ENCODE measurements around the gene DHRS4. TPM values are rescaled to one million over a fixed set of nuclear protein-coding genes. Genes with fewer than 3 reads are reported as not detected.
"Not testable (repeated sequence)": the region's sequence is repeated elsewhere in the genome, so short reads cannot be mapped to it uniquely, and the experiment has no call there.

DHRS4 gene
- total RNA-seq, 4 donors from 2014 or later, result 29.9 to 54.0 (median 38.9) TPM

GRCh38 chr14:23990961-23991360 is 37.4 kb downstream of the DHRS4 start:
- H3K4me3 ChIP-seq (ENCODE audit: low read depth, poor library complexity, severe bottlenecking); intact Hi-C loops (cut with DNase I; ENCODE audit: low total_unique reads); DNase-seq (ENCODE audit: low spot score in 2 of 2): not testable (repeated sequence)
- WGBS, 2 donors, result 20 to 73% methylated on average over 1 of the region's 1 CpG

GRCh38 chr14:23993042-23993441 is 39.5 kb downstream of the DHRS4 start:
- H3K4me3 ChIP-seq (ENCODE audit: low read depth, poor library complexity, severe bottlenecking); intact Hi-C loops (cut with DNase I; ENCODE audit: low total_unique reads); DNase-seq (ENCODE audit: low spot score in 2 of 2): not testable (repeated sequence)
- WGBS, 2 donors, result 60 to 64% methylated on average over 3 of the region's 3 CpGs

- intact Hi-C loops (cut with DNase I; ENCODE audit: low total_unique reads); H3K4me3 ChIP-seq (ENCODE audit: low read depth, poor library complexity, severe bottlenecking); DNase-seq (ENCODE audit: low spot score in 2 of 2): not testable (repeated sequence)
Observed at GRCh38 chr14:23996009-23996408, 42.4 kb downstream of the DHRS4 start.

- H3K4me3 ChIP-seq (ENCODE audit: low read depth, poor library complexity, severe bottlenecking); DNase-seq (ENCODE audit: low spot score in 2 of 2); intact Hi-C loops (cut with DNase I; ENCODE audit: low total_unique reads): not testable (repeated sequence)
- WGBS, 2 donors, result 57 to 89% methylated on average over 1 of the region's 2 CpGs
Observed at GRCh38 chr14:23996825-23997224, 43.3 kb downstream of the DHRS4 start.

GRCh38 chr14:23999640-24000039 is 46.1 kb downstream of the DHRS4 start:
- 94% methylated on average over 3 of the region's 5 CpGs; no CpG with 5 or more reads in 1 of the 2 donors for WGBS, 2 donors
- intact Hi-C loops (cut with DNase I; ENCODE audit: low total_unique reads); H3K4me3 ChIP-seq (ENCODE audit: low read depth, poor library complexity, severe bottlenecking); DNase-seq (ENCODE audit: low spot score in 2 of 2): not testable (repeated sequence)

- H3K4me3 ChIP-seq (ENCODE audit: low read depth, poor library complexity, severe bottlenecking); intact Hi-C loops (cut with DNase I; ENCODE audit: low total_unique reads); DNase-seq (ENCODE audit: low spot score in 2 of 2): not testable (repeated sequence)
Observed at GRCh38 chr14:24001078-24001477, 47.5 kb downstream of the DHRS4 start.

GRCh38 chr14:24001679-24002078 is 48.1 kb downstream of the DHRS4 start:
- DNase-seq (ENCODE audit: low spot score in 2 of 2); H3K4me3 ChIP-seq (ENCODE audit: low read depth, poor library complexity, severe bottlenecking); intact Hi-C loops (cut with DNase I; ENCODE audit: low total_unique reads): not testable (repeated sequence)
- WGBS, 2 donors, result 100% methylated on average over 1 of the region's 2 CpGs; no CpG with 5 or more reads in 1 of the 2 donors

- WGBS, 2 donors, result 32% methylated on average over 5 of the region's 15 CpGs; no CpG with 5 or more reads in 1 of the 2 donors
- H3K4me3 ChIP-seq (ENCODE audit: low read depth, poor library complexity, severe bottlenecking); DNase-seq (ENCODE audit: low spot score in 2 of 2); intact Hi-C loops (cut with DNase I; ENCODE audit: low total_unique reads): not testable (repeated sequence)
Observed at GRCh38 chr14:24006471-24006816, 52.9 kb downstream of the DHRS4 start.

GRCh38 chr14:24006817-24007652 is 53.5 kb downstream of the DHRS4 start:
- DNase-seq (ENCODE audit: low spot score in 2 of 2); intact Hi-C loops (cut with DNase I; ENCODE audit: low total_unique reads); H3K4me3 ChIP-seq (ENCODE audit: low read depth, poor library complexity, severe bottlenecking): not testable (repeated sequence)
- WGBS, 2 donors, result 8 to 28% methylated on average over 16 to 23 of the region's 62 CpGs

- intact Hi-C loops (cut with DNase I; ENCODE audit: low total_unique reads), result loop anchor here (10.0 kb wide), 1 partner anchor 84 kb away; the partner anchor contains the start of gene PCK2
- no peak overlapping the region for H3K4me3 ChIP-seq (ENCODE audit: low read depth, poor library complexity, severe bottlenecking)
- no peak for DNase-seq (ENCODE audit: low spot score in 2 of 2)
- no peak for TF ChIP-seq CTCF (IDR thresholded peaks at IDR 0.05)
- no peak for TF ChIP-seq POLR2A (IDR thresholded peaks at IDR 0.05)
- WGBS, 2 donors, result 58 to 64% methylated on average over 2 of the region's 2 CpGs
Observed at GRCh38 chr14:24011051-24011450, 57.5 kb downstream of the DHRS4 start.

- not testable (repeated sequence) for DNase-seq (ENCODE audit: low spot score in 2 of 2); H3K4me3 ChIP-seq (ENCODE audit: low read depth, poor library complexity, severe bottlenecking)
- 77 to 79% methylated on average over 4 of the region's 4 CpGs for WGBS, 2 donors
- intact Hi-C loops (cut with DNase I; ENCODE audit: low total_unique reads), result loop anchor here (10.0 kb wide), 1 partner anchor 82 kb away; the partner anchor contains the start of gene PCK2
Observed at GRCh38 chr14:24012726-24013273, 59.2 kb downstream of the DHRS4 start.

Measured in lower leg skin (tissue), 4 donors.